ENCODE data around the gene PLOD2.
A peak's percentile ranks its signal among the peaks of the same experiment; 100 is the strongest.

Gene PLOD2

GRCh38 chr3:146102885-146103284 is 58.1 kb downstream of the PLOD2 start:
- H3K4me1 Mint-ChIP-seq, result no peaks in the 10 kb centered on the region
- TF ChIP-seq CTCF (IDR thresholded peaks at IDR 0.05; ENCODE audit: unreplicated experiment in 3 of 3), result no peak
- H3K27me3 Mint-ChIP-seq (ENCODE audit: low read depth), result no peaks in the 10 kb centered on the region
- H3K4me3 Mint-ChIP-seq, result no peak overlapping the region
- H3K9me3 Mint-ChIP-seq, result no peaks in the 10 kb centered on the region
- no peak overlapping the region for H3K27ac Mint-ChIP-seq
- H3K36me3 Mint-ChIP-seq (ENCODE audit: low read depth), result peaks cover 53% of the 10 kb centered on the region

- Mint-ChIP-seq H3K36me3 (ENCODE audit: low read depth) (peaks cover 50% of the 10 kb centered on the region), H3K27ac (peak overlapping the region in 1 of 3 experiments; percentile 15), H3K4me3 (no peak overlapping the region), H3K4me1 (no peaks in the 10 kb centered on the region), H3K9me3 (no peaks in the 10 kb centered on the region), H3K27me3 (ENCODE audit: low read depth) (no peaks in the 10 kb centered on the region)
- TF ChIP-seq CTCF (IDR thresholded peaks at IDR 0.05; ENCODE audit: unreplicated experiment in 3 of 3), result no peak
Measured at GRCh38 chr3:146101538-146101937, 59.4 kb downstream of the PLOD2 start.

- Mint-ChIP-seq H3K27me3 (ENCODE audit: low read depth) (no peaks in the 10 kb centered on the region), H3K27ac (peak overlapping the region in 1 of 3 experiments; percentile 43), H3K36me3 (ENCODE audit: low read depth) (peaks cover 44% of the 10 kb centered on the region), H3K4me1 (no peaks in the 10 kb centered on the region), H3K9me3 (no peaks in the 10 kb centered on the region), H3K4me3 (no peak overlapping the region)
- no peak for TF ChIP-seq CTCF (IDR thresholded peaks at IDR 0.05; ENCODE audit: unreplicated experiment in 3 of 3)
Measured at GRCh38 chr3:146100825-146101444, 60.0 kb downstream of the PLOD2 start.

GRCh38 chr3:146100180-146100579 is 60.8 kb downstream of the PLOD2 start:
- Mint-ChIP-seq H3K9me3 (peaks cover 4% of the 10 kb centered on the region), H3K4me1 (no peaks in the 10 kb centered on the region), H3K27me3 (ENCODE audit: low read depth) (no peaks in the 10 kb centered on the region), H3K4me3 (no peak overlapping the region), H3K36me3 (ENCODE audit: low read depth) (peaks cover 43% of the 10 kb centered on the region), H3K27ac (peak overlapping the region in 1 of 3 experiments; percentile 43)
- TF ChIP-seq CTCF (IDR thresholded peaks at IDR 0.05; ENCODE audit: unreplicated experiment in 3 of 3), result no peak

- Mint-ChIP-seq H3K36me3 (ENCODE audit: low read depth) (peaks cover 47% of the 10 kb centered on the region), H3K4me1 (peaks cover under 1% of the 10 kb centered on the region), H3K9me3 (peaks cover 4% of the 10 kb centered on the region), H3K4me3 (no peak overlapping the region), H3K27me3 (ENCODE audit: low read depth) (no peaks in the 10 kb centered on the region), H3K27ac (no peak overlapping the region)
- TF ChIP-seq CTCF (IDR thresholded peaks at IDR 0.05; ENCODE audit: unreplicated experiment in 3 of 3), result no peak
Measured at GRCh38 chr3:146099316-146099715, 61.7 kb downstream of the PLOD2 start.

GRCh38 chr3:146093896-146094295 is 67.1 kb downstream of the PLOD2 start:
- H3K9me3 Mint-ChIP-seq, result peaks cover 4% of the 10 kb centered on the region
- peaks cover 20% of the 10 kb centered on the region for H3K36me3 Mint-ChIP-seq (ENCODE audit: low read depth)
- H3K4me1 Mint-ChIP-seq, result peaks cover 14% of the 10 kb centered on the region
- H3K27ac Mint-ChIP-seq, result peak overlapping the region in 1 of 3 experiments; percentile 42
- no peaks in the 10 kb centered on the region for H3K27me3 Mint-ChIP-seq (ENCODE audit: low read depth)
- no peak for TF ChIP-seq CTCF (IDR thresholded peaks at IDR 0.05; ENCODE audit: unreplicated experiment in 3 of 3)
- no peak overlapping the region for H3K4me3 Mint-ChIP-seq

All from nephron (organoid).